Activated CD4-positive, alpha-beta T cell treated with anti-CD3 and anti-CD28 coated beads, Interleukin-2, Interleukin-6, amounts not matched to agents 100 ng/mL and 50 ng/mL, durations not matched to agents 16 hours and 8 hours (primary cell): Measurements from ENCODE around the gene KIAA0408.

Source experiments
- DNase-seq: peaks from one replicate; pipeline ENCODE4 v3.0.0-alpha.2; 2020

The KIAA0408 gene

DNA sequence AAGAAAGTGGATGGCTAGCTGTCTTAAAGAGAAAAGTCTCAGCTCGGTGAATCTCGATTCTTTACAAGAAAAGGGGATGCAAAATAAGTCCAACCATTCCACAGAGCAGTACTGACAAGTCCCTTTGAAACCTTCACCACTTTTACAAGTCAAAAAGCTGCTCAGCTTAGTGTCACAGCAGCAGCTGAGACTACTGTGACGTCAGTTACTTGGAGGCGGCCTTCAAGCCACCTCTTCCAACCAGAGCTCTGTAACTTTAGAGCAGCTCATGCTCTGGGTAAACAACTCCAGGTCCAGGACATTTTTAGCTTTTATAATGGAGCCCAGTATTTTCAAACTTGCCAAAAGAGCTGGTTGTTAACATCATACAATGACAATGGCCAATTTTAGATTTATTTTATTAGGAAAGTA lies at the start of gene KIAA0408:
Gene KIAA0408, minus strand, starts transcription at position 159 of the 411 bp plus-strand sequence. CDS start 5,408 bp downstream, outside the sequence.
- no peak for DNase-seq

DNA sequence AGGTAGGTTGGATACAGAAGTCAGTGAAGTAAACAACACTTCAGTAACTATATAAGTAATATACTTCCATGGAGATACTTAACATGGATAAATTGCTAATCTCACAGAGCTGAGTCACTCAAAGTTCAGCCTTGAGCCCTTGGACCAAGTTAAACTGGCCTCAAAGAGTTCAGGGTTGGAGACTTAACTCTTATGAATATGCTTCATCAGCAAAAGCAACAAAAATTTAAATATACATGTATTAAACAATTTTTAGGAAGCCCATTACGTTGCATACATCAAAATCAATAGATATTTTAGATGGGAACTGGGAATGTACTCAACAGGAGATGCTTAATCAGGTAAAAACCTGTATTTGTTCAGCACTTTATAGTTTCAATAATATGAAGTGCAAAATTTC lies 47.7 kb upstream of the KIAA0408 start:
- no peak for DNase-seq

DNA sequence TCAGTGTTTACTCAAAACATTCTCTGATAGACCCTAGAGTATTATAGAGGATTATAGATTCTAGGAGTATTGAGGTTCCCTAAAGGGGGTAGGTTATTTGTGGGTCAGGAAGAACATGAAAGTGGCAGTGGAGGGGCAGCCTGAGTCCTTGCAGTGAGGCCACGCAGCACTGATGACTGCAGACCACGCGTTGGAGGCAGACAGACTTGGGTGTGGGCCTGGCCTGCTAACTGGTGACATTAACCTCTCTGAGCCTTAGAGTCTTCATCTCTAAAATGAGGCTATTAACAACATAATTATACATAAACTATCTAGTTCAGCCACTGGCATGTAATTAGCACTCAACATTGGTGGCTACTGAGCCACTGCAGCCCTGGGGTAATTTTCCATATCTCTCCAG lies 43.8 kb upstream of the KIAA0408 start:
- DNase-seq: no peak

DNA sequence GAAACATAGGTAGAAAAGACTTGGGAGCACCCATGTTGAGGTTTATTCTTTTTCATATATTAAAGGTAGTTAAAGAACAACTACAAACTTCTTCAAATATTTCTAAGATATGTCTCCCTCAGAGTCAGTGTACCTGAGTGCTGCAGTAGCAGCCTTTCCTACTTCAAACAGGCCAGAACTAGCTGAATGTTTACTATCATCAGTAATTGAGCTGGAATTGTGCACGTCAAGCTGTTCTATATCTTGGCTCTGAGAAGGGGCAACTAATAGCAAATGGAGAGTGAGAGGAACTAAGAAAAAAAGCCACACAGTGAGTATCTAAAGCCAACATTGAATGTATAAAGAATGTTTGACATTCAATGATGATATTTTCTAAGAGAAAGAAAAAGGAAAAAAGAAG lies 38.2 kb upstream of the KIAA0408 start:
- no peak for DNase-seq

DNA sequence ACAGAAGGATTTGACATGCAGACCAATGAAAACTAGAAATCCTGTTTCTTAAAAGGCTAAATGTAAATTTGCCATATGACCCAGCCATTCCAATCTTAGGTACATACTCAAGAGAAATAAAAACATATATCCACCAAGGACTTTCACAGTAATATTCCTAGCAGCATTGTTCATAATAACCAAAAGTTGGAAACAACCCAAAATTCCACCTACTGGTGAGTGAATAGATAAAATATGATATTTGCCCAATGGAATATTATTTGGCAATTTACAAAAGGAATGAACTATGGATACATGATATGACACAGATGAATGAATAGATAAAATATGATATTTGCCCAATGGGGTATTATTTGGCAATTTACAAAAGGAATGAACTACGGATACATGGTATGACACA lies 37.3 kb upstream of the KIAA0408 start:
- no peak for DNase-seq

DNA sequence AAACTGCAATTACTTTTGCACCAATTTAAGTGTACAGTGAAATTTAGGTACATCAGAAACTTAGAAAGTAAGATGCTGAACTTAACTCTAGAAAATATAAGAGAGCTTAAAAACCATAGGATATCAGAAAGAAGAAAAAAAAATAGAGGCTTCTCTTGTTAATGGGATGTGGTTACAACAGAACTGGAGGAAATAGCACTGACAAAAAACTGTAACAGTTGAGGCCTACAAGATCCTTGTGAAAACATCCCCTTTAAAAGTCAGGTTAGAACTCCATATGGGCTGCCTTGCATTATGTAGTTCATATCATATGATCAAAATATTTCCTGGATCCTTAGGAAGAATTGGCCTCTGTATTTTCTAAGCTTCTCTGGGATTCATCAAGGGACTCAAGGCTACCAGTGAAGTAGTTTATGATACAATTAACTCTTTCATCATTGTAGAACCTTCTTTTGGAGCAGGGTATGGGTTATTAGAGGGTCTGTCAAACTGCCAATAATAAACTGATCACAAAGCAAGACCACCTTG lies 35.1 kb upstream of the KIAA0408 start:
- DNase-seq: no peak

DNA sequence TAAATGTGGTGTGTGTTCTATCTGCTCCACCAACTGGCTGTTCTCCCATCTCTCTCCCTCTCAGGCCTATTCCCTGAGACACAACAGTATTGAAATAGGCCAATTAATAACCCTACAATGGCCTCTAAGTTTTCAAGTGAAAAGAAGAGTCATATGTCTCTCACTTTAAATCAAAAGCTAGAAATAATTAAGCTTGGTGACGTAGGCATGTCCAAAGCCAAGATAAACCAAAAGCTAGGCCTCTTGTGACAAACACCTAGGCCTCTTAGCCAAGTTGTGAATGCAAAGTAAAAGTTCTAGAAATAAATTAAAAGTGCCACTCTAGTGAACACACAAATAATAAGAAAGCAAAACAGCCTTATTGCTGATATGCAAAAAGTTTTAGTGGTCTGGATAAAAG lies 30.1 kb upstream of the KIAA0408 start:
- DNase-seq: no peak

DNA sequence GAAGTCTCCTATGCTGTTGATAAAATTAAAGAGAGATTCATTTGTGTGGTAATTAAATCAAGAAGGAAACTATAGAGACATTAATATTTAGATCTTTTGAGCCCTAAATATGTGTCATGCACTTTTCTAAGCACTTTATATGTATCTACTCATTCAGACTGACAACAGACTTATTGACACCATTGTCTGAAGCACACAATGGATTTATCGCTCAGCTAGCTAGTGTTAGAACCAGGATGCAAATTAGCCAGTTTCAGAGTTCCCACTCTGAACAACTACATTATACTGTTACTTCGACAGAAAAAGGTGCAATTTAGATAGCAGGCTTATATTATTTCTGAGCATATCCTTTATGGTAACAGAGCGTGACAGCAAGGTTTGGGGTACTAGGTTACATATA lies 27.7 kb upstream of the KIAA0408 start:
- no peak for DNase-seq

DNA sequence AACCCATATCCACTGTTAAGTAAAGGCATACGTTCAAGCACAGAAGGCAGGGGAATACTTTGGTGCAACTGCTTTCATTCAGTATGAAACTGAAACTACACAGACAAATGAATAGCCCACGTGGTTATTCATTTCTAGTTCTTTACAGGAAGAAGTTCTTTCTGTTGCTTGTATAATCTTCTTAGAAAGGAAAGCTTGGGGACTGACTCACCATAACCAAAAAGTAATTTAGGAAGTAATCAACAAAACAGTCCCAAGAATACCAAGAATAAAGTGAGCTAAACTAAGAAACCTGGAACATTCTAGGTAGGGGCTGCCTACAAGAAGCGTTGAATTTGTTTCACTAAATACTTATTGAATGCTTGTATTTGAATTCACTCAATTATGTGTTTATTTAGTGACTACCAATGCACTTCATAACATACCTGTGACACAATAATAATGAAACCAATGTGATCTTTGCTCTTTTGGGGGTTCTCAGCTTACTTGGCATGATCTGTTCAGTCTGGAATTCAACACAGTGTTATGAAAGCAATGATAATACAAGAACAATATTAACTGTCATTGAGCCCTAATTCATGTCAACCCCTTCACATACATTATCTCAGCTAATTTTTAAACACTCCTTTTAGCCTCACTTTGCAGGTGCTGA lies 25.1 kb upstream of the KIAA0408 start:
- DNase-seq: peak; percentile 78

DNA sequence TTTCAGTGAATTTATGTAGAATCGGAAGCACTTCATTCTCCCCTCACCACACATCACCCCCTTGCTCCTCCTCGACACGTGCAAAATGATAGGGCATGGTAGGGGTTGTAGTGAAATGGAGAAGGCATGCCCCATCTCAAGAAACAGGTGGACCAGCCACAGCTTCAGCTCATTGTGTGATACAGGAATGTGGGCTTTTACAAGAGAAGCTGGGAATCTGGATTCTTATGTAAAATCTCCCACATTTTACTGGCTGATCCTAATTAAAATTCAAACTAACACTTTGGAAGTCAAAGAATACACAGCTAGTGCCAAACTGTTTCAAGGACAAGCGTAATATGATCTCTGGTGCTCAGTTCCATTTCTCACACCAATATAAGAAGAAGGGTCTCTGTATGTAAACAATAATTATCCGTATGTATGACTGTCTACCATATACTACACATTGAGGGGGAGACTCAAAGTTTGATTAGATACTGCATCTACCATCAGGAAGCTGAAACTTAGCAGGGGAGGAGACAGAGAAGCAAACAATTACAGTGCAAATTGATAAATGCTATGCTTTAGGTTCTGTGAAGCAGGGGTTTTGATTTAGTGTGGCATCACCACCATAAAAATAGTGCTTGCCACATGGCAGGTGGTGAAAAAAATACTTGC lies 24.3 kb upstream of the KIAA0408 start:
- DNase-seq: no peak

DNA sequence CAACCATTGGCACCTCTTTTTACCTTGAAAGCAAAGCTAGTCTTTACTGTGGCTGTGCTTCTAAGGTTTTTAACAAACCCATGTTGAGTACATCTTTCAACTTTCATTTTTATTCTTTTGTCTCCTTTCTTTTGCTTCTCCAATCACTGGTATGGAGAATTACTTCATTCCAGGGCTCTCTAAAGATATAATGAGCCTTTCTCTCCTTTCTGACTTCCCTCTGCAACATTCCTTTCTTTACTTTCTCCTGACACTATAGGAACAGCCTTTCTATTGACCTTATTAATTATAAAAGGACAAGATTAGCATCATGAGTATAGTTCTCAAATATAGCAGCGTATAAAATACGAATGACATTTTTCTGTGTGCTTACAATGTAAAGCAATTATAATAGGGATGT lies 23.1 kb upstream of the KIAA0408 start:
- no peak for DNase-seq

DNA sequence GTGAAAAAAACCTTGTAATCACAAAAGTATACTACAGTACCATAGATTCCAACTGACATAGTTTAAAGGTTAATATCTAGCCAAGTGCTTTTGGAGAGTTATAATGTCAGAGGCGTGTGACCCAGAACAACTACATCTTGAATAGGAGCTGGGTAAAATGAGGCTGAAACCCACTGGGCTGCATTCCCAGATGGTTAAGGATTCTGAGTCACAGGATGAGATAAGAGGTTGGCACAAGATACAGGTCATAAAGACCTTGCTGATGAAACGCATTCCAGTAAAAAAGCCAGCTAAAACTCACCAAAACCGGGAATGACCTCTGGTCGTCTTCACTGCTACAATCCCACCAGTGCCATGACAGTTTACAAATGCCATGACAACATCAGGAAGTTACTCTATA lies 22.4 kb upstream of the KIAA0408 start:
- no peak for DNase-seq

DNA sequence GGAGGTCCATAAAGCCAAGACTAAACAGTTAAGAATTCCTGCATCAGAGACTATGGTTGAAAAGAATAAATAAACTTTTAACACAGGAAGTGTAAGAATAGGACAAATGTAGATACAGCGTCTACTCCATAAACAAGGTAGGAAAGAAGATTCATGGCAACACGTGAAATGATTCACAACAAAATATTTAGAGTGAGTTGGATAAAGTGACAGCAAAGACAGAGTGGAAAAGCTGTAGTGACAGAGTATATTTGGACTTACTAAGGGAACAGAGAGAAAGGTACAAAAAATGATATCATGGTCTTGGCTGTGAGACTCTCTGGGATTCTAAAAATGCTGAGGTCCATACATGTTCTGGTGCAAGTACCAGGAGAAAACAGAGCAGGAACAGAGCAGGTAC lies 21.9 kb upstream of the KIAA0408 start:
- no peak for DNase-seq

DNA sequence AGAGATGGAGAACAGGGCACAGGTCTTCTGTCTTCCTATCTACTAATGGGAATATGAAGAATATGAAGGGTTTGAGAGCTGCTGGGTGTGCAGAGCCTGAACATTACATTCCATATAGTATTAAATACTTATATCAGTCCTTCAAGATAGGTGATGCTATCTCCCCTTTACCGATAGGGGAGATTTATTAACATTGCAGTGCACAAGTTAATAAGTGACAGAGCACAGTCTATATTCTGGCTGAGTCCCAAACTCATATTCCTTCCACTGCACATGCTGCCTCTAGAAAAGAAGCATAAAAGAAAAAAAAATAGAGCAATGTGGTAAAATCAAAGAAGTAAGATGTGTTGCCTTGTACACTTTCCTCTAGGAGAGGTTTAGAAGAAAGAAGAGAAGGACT lies 18.5 kb upstream of the KIAA0408 start:
- no peak for DNase-seq

DNA sequence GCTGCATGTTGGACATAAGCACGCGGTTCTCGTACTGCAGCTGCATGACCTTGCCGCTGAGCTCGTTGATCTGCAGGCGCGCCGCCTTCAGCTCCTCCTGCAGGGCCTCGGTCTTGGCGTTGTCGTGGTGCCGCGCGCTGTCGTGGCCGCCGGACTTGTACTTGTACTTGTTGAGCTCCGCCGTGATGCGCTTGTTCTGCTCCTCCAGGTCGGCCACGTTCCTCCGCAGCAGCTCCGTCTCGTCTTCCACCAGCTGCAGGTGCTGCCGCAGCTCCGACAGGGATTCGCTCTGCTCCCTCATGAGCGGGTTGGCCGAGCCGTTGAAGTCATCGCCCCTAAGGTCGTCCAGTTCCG lies 16.6 kb upstream of the KIAA0408 start:
- DNase-seq: no peak

DNA sequence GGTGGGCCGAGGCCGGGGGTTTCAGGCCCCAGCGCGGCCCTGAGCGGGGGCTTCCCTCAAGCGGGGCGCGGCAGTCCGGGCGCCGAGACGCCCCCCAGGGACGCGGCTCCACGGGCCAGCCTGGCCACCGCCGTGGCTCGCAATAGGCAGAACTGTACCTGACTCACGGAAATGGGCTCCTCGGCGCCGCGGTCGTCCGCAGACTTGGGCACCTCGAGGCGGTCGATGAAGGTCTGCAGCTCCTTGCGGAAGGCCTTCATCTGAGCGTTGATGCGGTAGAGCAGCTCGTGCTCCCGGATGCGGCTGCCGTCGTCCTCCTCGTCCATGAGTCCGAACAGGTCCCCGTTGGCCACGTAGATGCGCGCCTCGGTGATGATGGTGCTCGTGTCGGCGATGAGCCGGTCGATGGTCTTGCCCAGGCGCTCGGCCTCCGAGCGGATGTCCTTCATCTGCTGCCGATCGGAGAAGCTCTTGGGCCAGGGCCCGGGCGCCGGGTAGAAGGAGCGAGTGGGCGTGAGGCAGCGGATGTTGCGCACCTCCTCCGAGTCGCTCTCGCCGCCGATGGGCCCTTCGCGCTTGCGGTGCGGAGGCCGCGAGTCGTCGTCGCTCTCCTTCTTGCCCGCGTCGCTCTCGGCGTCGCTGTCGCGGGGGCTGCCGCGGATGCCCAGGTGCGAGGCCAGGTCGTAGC lies 16.1 kb upstream of the KIAA0408 start:
- DNase-seq: no peak

DNA sequence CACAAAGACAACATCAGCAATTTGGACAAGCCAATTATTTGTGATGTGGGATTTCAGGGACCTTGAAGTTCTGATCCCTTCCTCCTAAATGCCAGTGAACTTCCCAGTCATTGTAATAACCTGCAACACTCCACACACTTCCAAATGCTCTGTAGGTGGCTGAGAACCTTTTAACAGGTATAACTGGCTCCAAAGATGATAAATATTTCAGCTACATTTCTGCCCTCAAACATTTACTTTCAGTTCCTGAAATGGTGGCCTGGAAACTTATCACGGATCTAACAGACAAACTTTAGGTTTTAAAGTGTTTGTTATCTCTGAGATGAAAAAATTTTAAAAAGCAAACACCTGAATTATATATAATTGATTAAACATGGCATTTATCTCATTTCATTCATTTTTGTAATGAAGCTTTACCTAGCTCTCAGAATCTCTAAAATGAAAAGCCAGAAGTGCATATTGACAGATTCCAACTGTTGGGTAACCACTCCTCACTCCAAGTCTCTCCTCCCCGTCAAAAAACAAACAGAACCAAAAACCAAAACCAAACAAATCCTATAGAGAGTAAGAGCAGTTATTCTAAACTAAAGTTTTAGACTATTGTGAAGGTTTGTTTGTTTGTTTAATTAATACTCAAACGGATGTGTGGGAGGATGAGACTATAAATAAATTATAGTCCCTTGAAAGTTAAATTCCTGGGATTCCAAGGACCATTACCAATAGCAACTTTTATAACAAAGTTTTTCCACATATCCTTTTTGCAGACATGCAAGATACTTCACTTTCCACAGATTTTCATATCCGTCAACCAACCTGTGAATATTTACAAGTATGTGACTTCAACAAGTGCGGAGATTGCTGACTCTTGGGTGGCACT lies 12.4 kb upstream of the KIAA0408 start:
- DNase-seq: no peak

DNA sequence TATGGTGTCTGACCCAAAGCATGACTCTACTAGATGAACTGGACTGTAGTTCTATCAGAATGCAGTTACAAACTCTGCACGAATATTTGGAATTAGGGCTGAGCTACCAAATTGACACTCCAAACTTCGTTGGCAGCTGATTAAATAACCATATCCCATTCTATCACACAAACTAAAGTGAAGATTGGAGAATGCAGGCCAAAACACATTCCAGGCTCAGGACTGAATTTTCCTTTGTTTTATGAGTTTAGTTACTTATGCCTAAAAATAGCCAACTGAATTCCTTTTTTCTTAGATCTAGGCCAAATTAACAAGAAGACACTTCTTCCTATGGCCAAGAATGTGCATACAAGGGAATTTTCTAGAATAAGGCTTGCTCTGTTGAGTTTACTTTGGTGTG lies 9.7 kb upstream of the KIAA0408 start:
- no peak for DNase-seq

DNA sequence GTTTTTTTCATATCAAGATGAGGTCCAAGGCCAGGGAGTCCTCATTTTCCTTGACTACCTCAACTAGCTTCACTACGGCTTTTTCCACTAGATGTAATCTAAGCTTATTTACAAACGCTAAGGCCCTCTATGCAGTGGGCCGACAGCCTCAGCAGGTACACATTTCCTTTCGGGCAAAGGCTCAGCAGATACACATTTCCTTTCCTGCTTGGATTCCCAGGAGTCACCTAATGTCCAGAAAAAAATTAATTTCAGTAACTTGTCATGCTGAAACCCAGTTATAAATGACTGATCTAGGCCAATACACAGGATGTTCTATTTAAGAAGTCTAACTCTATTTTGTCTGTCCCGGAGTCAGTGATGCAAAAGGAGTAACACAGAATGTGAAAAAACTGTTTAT lies 7.2 kb upstream of the KIAA0408 start:
- no peak for DNase-seq

DNA sequence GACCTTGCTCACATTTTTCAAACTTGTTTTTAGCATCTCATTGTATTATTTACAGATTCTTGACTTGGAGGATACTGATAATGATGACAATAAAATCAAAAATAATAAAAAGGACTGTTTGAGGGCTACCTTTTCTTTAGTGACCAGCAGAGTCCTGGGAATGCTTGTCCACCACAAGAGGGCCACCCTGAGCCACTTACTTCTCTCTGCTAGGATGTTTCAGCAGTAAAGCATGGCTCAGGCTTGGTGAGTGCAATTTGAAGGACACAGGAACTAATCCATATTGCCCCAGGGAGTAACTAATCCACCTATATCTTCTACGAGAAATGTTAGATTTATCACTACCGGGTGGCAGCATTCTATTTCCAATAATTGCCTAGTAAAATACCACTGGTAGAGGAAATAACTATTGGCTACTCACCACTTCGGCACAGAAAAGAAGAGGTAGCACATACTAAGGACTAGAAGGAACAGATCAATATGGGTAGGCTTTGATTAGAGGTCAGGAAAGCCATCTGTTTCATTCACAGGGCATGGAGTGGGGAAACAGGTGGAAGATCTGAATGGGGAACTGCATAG lies 5.8 kb upstream of the KIAA0408 start:
- DNase-seq: peak; percentile 69

DNA sequence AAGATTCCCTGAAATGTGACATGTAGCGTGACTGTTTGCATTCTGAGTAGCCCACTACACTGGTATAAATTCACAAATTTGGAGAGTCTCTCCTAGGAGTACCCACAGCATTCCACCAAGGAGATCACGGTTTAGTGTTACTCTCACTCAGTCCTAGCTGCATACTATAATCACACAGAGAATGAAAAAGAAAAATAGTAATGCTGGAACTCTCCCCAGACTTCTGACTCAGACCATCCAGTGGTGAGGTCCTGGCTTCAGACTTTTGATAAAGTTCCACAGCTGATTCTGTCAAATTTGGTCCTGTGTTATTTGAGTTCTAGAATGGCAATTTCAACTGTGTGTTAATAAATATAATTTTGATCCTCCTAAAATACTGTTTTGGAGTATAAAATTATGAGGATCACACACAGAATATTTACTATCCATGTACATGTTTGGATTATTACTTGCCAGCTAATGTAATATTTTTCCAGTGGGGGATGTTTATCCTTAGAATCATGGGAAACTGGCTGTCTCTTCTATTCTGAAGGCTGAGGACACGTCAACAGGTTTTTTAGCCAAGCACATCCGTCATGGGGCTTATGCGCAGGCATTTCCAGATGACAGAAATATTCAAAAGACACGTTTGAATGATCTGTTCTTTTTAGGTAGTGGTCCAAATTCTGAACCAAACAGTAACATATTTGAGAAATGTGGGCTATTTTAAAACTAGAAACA lies 5.1 kb upstream of the KIAA0408 start:
- DNase-seq: no peak

DNA sequence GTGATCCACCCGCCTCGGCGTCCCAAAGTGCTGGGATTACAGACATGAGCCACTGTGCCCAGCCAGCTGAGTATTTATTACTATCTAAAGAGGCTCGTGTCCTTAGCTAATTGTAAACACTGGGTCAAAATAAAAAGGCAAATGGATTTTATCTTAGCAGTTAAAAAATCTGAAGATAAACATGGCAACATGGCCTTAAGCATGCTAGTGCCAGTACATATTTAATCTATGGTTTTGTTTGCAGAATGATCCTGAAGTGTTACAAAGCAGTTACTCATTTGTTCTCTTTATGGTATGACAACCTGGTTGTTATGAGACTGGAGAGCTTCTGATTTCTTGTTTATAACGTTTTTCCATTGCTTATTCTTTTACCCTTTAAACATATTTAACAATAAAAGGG lies 3.9 kb upstream of the KIAA0408 start:
- no peak for DNase-seq
